ENCODE measurements around the gene AKAP9.
"Not testable (repeated sequence)": the region's sequence is repeated elsewhere in the genome, so short reads cannot be mapped to it uniquely, and the experiment has no call there.

Gene AKAP9

DNA sequence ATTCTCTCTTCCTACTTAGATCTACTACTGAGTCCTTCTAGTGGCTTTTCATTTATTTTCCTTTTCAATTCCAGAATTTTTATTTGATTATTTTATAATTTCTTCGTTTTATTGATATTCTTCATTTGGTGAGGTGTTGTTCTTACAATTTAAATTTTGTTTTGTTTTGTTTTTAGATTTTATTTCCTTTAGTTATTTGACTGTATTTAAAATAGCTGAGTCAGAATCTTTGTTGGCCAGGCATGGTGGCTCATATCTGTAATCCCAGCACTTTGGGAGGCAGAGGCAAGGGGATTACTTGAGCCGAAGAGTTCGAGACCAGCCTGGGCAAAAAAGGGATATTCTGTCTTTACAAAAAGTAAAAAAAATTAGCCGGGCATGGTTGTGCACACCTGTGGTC lies 36.1 kb downstream of the AKAP9 start:
- H3K4ac ChIP-seq (ENCODE audit: low read depth, low read length): no peak overlapping the region
- H3K4me2 ChIP-seq (ENCODE audit: low read length): no peak overlapping the region
- H4K8ac ChIP-seq (ENCODE audit: low read depth, low read length): no peak overlapping the region
- no peaks in the 10 kb centered on the region for H3K4me1 ChIP-seq (ENCODE audit: control insufficient read depth, low read depth, low read length)
- no peak overlapping the region for H3K23ac ChIP-seq (ENCODE audit: low read length)
- no peak overlapping the region for H3K4me3 ChIP-seq (ENCODE audit: low read length)
- H3K9ac ChIP-seq (ENCODE audit: low read length): no peak overlapping the region
- no peak overlapping the region for H3K56ac ChIP-seq (ENCODE audit: low read length)
- H3K79me2 ChIP-seq (ENCODE audit: control insufficient read depth, insufficient read depth, low read length): no peaks in the 10 kb centered on the region
- H3K18ac ChIP-seq (ENCODE audit: low read length): no peak overlapping the region
- no CpG with 5 or more reads among the region's 4 CpGs for WGBS (ENCODE audit: extremely low coverage, insufficient coverage, low lambda C conversion rate)
- no peak overlapping the region for H3K27ac ChIP-seq (ENCODE audit: low read depth, low read length)
- DNase-seq: no peak
- no peak overlapping the region for H2AK5ac ChIP-seq (ENCODE audit: low read length)
- H2BK120ac ChIP-seq (ENCODE audit: low read depth, low read length): no peak overlapping the region
- H3K36me3 ChIP-seq (ENCODE audit: control insufficient read depth, insufficient read depth, low read length): no peaks in the 10 kb centered on the region
- peaks cover 4% of the 10 kb centered on the region for H3K79me1 ChIP-seq (ENCODE audit: low read length)
- no peak overlapping the region for H2BK15ac ChIP-seq (replicated peaks; ENCODE audit: low read depth)
- H2BK5ac ChIP-seq (ENCODE audit: low read length): no peak overlapping the region
- H3K27me3 ChIP-seq (ENCODE audit: insufficient read depth, low read length, poor library complexity): no peaks in the 10 kb centered on the region
- no peak overlapping the region for H4K5ac ChIP-seq (ENCODE audit: low read length)

DNA sequence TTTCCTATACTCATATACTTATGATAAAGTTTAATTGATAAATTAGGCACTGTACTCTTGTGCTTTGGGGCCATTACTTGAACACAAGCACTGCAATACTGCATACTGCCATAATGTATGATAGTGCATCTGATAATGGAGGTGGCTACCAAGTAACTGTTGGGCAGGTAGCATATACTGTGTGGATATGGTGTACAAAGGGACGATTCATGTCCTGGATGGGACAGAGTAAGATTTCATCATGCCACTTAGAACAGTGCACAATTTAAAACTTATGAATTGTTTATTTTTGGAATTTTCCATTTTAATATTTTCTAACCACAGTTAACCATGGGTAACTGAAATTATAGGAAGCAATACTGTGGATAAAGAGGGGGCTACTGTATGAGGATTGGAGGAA lies 38.9 kb downstream of the AKAP9 start:
- Histone ChIP-seq H2AK5ac (ENCODE audit: low read length) (no peak overlapping the region), H4K5ac (ENCODE audit: low read length) (no peak overlapping the region), H3K27ac (ENCODE audit: low read depth, low read length) (no peak overlapping the region), H3K23ac (ENCODE audit: low read length) (no peak overlapping the region), H3K4me3 (ENCODE audit: low read length) (no peak overlapping the region), H4K8ac (ENCODE audit: low read depth, low read length) (no peak overlapping the region), H2BK120ac (ENCODE audit: low read depth, low read length) (no peak overlapping the region), H3K56ac (ENCODE audit: low read length) (no peak overlapping the region), H2BK5ac (ENCODE audit: low read length) (no peak overlapping the region), H3K36me3 (ENCODE audit: control insufficient read depth, insufficient read depth, low read length) (no peaks in the 10 kb centered on the region), H3K9ac (ENCODE audit: low read length) (no peak overlapping the region), H3K27me3 (ENCODE audit: insufficient read depth, low read length, poor library complexity) (no peaks in the 10 kb centered on the region), H3K18ac (ENCODE audit: low read length) (no peak overlapping the region), H3K4me1 (ENCODE audit: control insufficient read depth, low read depth, low read length) (no peaks in the 10 kb centered on the region), H3K79me2 (ENCODE audit: control insufficient read depth, insufficient read depth, low read length) (no peaks in the 10 kb centered on the region), H3K4me2 (ENCODE audit: low read length) (no peak overlapping the region), H3K79me1 (ENCODE audit: low read length) (no peaks in the 10 kb centered on the region), H3K4ac (ENCODE audit: low read depth, low read length) (no peak overlapping the region), H2BK15ac (replicated peaks; ENCODE audit: low read depth) (no peak overlapping the region)
- no CpG with 5 or more reads among the region's 1 CpG for WGBS (ENCODE audit: extremely low coverage, insufficient coverage, low lambda C conversion rate)
- no peak for DNase-seq

DNA sequence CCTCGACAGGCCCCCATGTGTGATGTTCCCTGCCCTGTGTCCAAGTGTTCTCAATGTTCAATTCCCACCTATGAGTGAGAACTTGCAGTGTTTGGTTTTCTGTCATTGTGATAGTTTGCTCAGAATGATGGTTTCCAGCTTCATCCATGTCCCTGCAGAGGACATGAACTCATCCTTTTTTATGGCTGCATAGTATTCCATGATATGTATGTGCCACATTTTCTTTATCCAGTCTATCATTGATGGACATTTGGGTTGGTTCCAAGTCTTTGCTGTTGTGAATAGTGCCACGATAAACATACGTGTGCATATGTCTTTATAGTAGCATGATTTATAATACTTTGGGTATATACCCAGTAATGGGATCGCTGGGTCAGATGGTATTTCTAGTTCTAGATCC lies 41.7 kb downstream of the AKAP9 start:
- H3K4me1 ChIP-seq (ENCODE audit: control insufficient read depth, low read depth, low read length): not testable (repeated sequence)

DNA sequence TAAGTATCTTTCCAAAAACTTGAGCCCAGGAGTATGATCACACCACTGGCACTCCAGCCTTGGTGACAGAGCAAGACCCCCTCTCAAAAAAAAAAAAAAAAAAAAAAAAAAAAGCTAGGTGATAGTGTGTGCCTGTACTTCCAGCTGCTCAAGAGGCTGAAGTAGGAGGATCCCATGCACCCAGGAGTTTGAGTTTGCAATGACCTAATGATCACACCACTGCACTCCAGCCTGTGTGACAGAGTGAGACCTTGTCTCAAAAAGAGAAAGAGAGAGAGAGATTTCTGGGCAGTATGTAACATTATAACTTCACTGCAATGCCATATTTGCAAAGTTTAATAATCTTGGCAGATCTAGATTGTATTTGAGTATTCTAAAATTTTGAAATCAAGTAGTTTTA lies 47.6 kb downstream of the AKAP9 start:
- no peaks in the 10 kb centered on the region for H3K79me2 ChIP-seq (ENCODE audit: control insufficient read depth, insufficient read depth, low read length)
- H2BK15ac ChIP-seq (replicated peaks; ENCODE audit: low read depth): no peak overlapping the region
- H3K4me3 ChIP-seq (ENCODE audit: low read length): no peak overlapping the region
- H3K4me1 ChIP-seq (ENCODE audit: control insufficient read depth, low read depth, low read length): no peaks in the 10 kb centered on the region
- H3K18ac ChIP-seq (ENCODE audit: low read length): no peak overlapping the region
- H3K27ac ChIP-seq (ENCODE audit: low read depth, low read length): no peak overlapping the region
- peak; percentile 7 for DNase-seq
- no peak overlapping the region for H3K4ac ChIP-seq (ENCODE audit: low read depth, low read length)
- no peaks in the 10 kb centered on the region for H3K79me1 ChIP-seq (ENCODE audit: low read length)
- no peak overlapping the region for H3K56ac ChIP-seq (ENCODE audit: low read length)
- H3K27me3 ChIP-seq (ENCODE audit: insufficient read depth, low read length, poor library complexity): no peaks in the 10 kb centered on the region
- no peak overlapping the region for H2BK120ac ChIP-seq (ENCODE audit: low read depth, low read length)
- H2BK5ac ChIP-seq (ENCODE audit: low read length): no peak overlapping the region
- no peaks in the 10 kb centered on the region for H3K36me3 ChIP-seq (ENCODE audit: control insufficient read depth, insufficient read depth, low read length)
- H3K4me2 ChIP-seq (ENCODE audit: low read length): no peak overlapping the region
- H4K5ac ChIP-seq (ENCODE audit: low read length): no peak overlapping the region
- no peak overlapping the region for H3K23ac ChIP-seq (ENCODE audit: low read length)
- H2AK5ac ChIP-seq (ENCODE audit: low read length): no peak overlapping the region
- no peak overlapping the region for H4K8ac ChIP-seq (ENCODE audit: low read depth, low read length)
- no peak overlapping the region for H3K9ac ChIP-seq (ENCODE audit: low read length)

More for the DNA sequence above, 41.7 kb downstream of the AKAP9 start:
- not testable (repeated sequence) for H3K27me3 ChIP-seq (ENCODE audit: insufficient read depth, low read length, poor library complexity); H3K56ac ChIP-seq (ENCODE audit: low read length); H3K36me3 ChIP-seq (ENCODE audit: control insufficient read depth, insufficient read depth, low read length); H3K79me1 ChIP-seq (ENCODE audit: low read length); H2BK120ac ChIP-seq (ENCODE audit: low read depth, low read length); H3K4me2 ChIP-seq (ENCODE audit: low read length); H2AK5ac ChIP-seq (ENCODE audit: low read length); DNase-seq; H3K27ac ChIP-seq (ENCODE audit: low read depth, low read length); H2BK5ac ChIP-seq (ENCODE audit: low read length); H3K79me2 ChIP-seq (ENCODE audit: control insufficient read depth, insufficient read depth, low read length); H2BK15ac ChIP-seq (replicated peaks; ENCODE audit: low read depth); H3K4me3 ChIP-seq (ENCODE audit: low read length); H3K9ac ChIP-seq (ENCODE audit: low read length); H4K8ac ChIP-seq (ENCODE audit: low read depth, low read length); H3K4ac ChIP-seq (ENCODE audit: low read depth, low read length); H3K23ac ChIP-seq (ENCODE audit: low read length); H4K5ac ChIP-seq (ENCODE audit: low read length); H3K18ac ChIP-seq (ENCODE audit: low read length)
- no CpG with 5 or more reads among the region's 4 CpGs for WGBS (ENCODE audit: extremely low coverage, insufficient coverage, low lambda C conversion rate)

DNA sequence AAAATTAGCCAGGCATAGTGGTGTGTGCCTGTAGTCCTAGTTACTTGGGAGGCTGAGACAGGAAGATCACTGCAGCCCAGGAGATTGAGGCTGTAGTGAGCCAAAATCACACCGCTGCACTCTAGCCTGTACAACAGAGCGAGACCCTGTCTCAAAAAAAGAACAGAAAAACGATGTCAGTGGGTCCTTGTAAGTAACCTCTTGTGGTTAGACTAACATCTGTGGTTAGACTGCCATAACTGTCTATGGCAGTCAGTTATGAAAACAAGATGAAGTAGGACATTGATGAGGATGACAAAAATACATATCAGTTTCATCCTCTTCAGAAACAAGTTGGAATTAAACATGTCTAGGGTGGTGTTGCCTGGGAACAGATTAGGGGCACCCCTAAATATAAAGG lies 53.3 kb downstream of the AKAP9 start:
- Histone ChIP-seq H2BK15ac (replicated peaks; ENCODE audit: low read depth) (no peak overlapping the region), H3K27me3 (ENCODE audit: insufficient read depth, low read length, poor library complexity) (no peaks in the 10 kb centered on the region), H4K5ac (ENCODE audit: low read length) (no peak overlapping the region), H3K4me3 (ENCODE audit: low read length) (no peak overlapping the region), H3K4me1 (ENCODE audit: control insufficient read depth, low read depth, low read length) (no peaks in the 10 kb centered on the region), H3K27ac (ENCODE audit: low read depth, low read length) (no peak overlapping the region), H3K9ac (ENCODE audit: low read length) (no peak overlapping the region), H3K79me1 (ENCODE audit: low read length) (no peaks in the 10 kb centered on the region), H2BK5ac (ENCODE audit: low read length) (no peak overlapping the region), H3K36me3 (ENCODE audit: control insufficient read depth, insufficient read depth, low read length) (no peaks in the 10 kb centered on the region), H2AK5ac (ENCODE audit: low read length) (no peak overlapping the region), H4K8ac (ENCODE audit: low read depth, low read length) (no peak overlapping the region), H3K56ac (ENCODE audit: low read length) (no peak overlapping the region), H3K18ac (ENCODE audit: low read length) (no peak overlapping the region), H3K79me2 (ENCODE audit: control insufficient read depth, insufficient read depth, low read length) (no peaks in the 10 kb centered on the region), H3K23ac (ENCODE audit: low read length) (no peak overlapping the region), H2BK120ac (ENCODE audit: low read depth, low read length) (no peak overlapping the region), H3K4me2 (ENCODE audit: low read length) (no peak overlapping the region), H3K4ac (ENCODE audit: low read depth, low read length) (no peak overlapping the region)
- DNase-seq: no peak
- no CpG with 5 or more reads among the region's 3 CpGs for WGBS (ENCODE audit: extremely low coverage, insufficient coverage, low lambda C conversion rate)

DNA sequence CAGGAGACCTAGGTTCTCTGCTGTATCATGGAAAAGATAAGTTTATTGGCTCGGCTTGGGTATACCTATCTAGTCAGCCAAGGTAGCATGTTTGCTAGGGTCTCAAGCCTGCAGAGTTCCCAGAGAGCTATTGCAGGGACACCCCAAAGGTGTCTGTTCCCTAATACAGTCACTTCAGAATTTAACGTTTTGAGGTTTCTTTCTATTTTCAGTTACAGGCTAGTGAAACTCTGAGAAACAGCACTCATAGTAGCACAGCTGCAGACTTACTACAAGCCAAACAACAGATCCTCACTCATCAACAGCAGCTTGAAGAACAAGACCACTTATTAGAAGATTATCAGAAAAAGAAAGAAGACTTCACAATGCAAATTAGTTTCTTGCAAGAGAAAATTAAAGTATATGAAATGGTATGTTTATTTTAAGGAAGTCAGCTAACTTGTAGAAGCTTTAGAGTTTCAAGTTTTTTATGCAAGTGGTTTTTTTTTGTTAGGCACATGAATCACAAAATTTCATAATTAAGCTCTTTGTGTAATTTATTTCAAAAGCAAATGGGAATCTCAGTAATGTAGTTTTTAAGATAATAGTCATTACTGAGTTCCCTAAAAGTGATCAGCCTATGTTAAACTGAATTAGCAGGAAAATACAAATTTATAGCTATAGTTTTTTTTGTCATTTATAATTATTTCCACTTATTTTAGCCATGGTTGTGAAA lies 54.9 kb downstream of the AKAP9 start:
- no peak for DNase-seq
- Histone ChIP-seq H3K27me3 (ENCODE audit: insufficient read depth, low read length, poor library complexity) (no peaks in the 10 kb centered on the region), H2AK5ac (ENCODE audit: low read length) (no peak overlapping the region), H4K5ac (ENCODE audit: low read length) (no peak overlapping the region), H3K36me3 (ENCODE audit: control insufficient read depth, insufficient read depth, low read length) (no peaks in the 10 kb centered on the region), H2BK120ac (ENCODE audit: low read depth, low read length) (no peak overlapping the region), H3K27ac (ENCODE audit: low read depth, low read length) (no peak overlapping the region), H2BK15ac (replicated peaks; ENCODE audit: low read depth) (no peak overlapping the region), H3K56ac (ENCODE audit: low read length) (no peak overlapping the region), H4K8ac (ENCODE audit: low read depth, low read length) (no peak overlapping the region), H3K4me3 (ENCODE audit: low read length) (no peak overlapping the region), H3K4ac (ENCODE audit: low read depth, low read length) (no peak overlapping the region), H3K4me1 (ENCODE audit: control insufficient read depth, low read depth, low read length) (no peaks in the 10 kb centered on the region), H3K23ac (ENCODE audit: low read length) (no peak overlapping the region), H3K4me2 (ENCODE audit: low read length) (no peak overlapping the region), H2BK5ac (ENCODE audit: low read length) (no peak overlapping the region), H3K18ac (ENCODE audit: low read length) (no peak overlapping the region), H3K79me1 (ENCODE audit: low read length) (no peaks in the 10 kb centered on the region), H3K9ac (ENCODE audit: low read length) (no peak overlapping the region), H3K79me2 (ENCODE audit: control insufficient read depth, insufficient read depth, low read length) (no peaks in the 10 kb centered on the region)
- WGBS (ENCODE audit: extremely low coverage, insufficient coverage, low lambda C conversion rate): no CpG with 5 or more reads among the region's 2 CpGs

All from mesendoderm (in vitro differentiated cells).